Kidney (tissue), 14 donors: ENCODE results near the gene FLNB. TPM values are rescaled to one million over a fixed set of nuclear protein-coding genes. Genes with fewer than 3 reads are reported as not detected.
A peak's percentile ranks its signal among the peaks of the same experiment; 100 is the strongest.

Source experiments
- DNase-seq, 5 donors: peaks; one replicate each; pipeline ENCODE4 v3.0.0-alpha.2; 2013 to 2020
- FAIRE-seq: peaks from 2 replicates; lab custom pipeline; 2012; peaks lifted over from hg19 to GRCh38; lab: Jason Lieb, UNC
- H3K27ac ChIP-seq, 2 donors: one replicate each; pipeline ENCODE4 v1.7.0; 2013; ENCODE audit warnings: low read depth in 2 of 2, low read length in 2 of 2, inconsistent platforms in 1 of 2
- H3K27me3 ChIP-seq: one replicate; pipeline ENCODE4 v1.7.1; 2013; ENCODE audit warnings: low read length, inconsistent platforms; ENCODE audit not compliant: control insufficient read depth, insufficient read depth
- H3K36me3 ChIP-seq, 3 donors: one replicate each; pipeline versions ENCODE4 v1.7.0 to v1.7.1; 2013; ENCODE audit warnings: low read length in 3 of 3, control low read depth in 1 of 3, inconsistent platforms in 1 of 3; ENCODE audit not compliant: insufficient read depth in 3 of 3, control insufficient read depth in 2 of 3
- H3K4me1 ChIP-seq, 3 donors: one replicate each; pipeline versions ENCODE4 v1.7.0 to v1.7.1; 2013; ENCODE audit warnings: low read length in 3 of 3, inconsistent platforms in 1 of 3, low read depth in 1 of 3; ENCODE audit not compliant: control insufficient read depth in 2 of 3, insufficient read depth in 2 of 3
- H3K4me3 ChIP-seq, 3 donors: one replicate each; pipeline versions ENCODE4 v1.7.0 to v1.8.1; 2013; ENCODE audit warnings: low read length in 3 of 3, control low read depth in 1 of 3, inconsistent platforms in 1 of 3
- H3K9ac ChIP-seq, 3 donors: one replicate each; pipeline versions ENCODE4 v1.7.0 to v1.7.1; 2013; ENCODE audit warnings: low read length in 3 of 3, control low read depth in 1 of 3, inconsistent platforms in 1 of 3
- H3K9me3 ChIP-seq, 3 donors: one replicate each; pipeline versions ENCODE4 v1.7.0 to v1.7.1; 2013; ENCODE audit warnings: low read length in 3 of 3, control low read depth in 1 of 3, inconsistent platforms in 1 of 3; ENCODE audit not compliant: control insufficient read depth in 2 of 3, insufficient read depth in 1 of 3
- intact Hi-C: fragments of 100-400 bp; cut with DNase I; formaldehyde crosslinking; loops from one replicate; pipeline ENCODE4 v1.11.1; 2022
- polyA plus RNA-seq: library from polyadenylated mRNA; stranded (reverse); fragments of 350-450 nt; fragmentation: Illumina TruSeq; extraction: RNeasy Lipid Tissue Mini Kit (QIAGEN cat#74804); gene quantifications from one replicate; pipeline ENCODE4 v1.2.3, GENCODE V29; 2014; ENCODE audit warnings: low read depth, low replicate concordance; ENCODE audit not compliant: insufficient read depth
- total RNA-seq: library from RNA; stranded (reverse); fragmentation: NEBNext Ultra II Directional; extraction: Animal tissue kit (Norgen Biotek cat#: 25700); gene quantifications from one replicate; pipeline ENCODE4 v1.2.1, GENCODE V29; 2021
- TF ChIP-seq, protein P1 (sequence below): IDR thresholded peaks from 3 replicates; pipeline ENCODE4 v1.5.1; 2012; ENCODE audit warnings: mild to moderate bottlenecking, moderate library complexity, borderline replicate concordance; ENCODE audit not compliant: insufficient read depth; ENCODE audit errors: extremely low read depth
- donor health status: control.
- donor health status: control.
- donor health status: control.
- donor health status: control.
- donor health status: control.
- donor health status: DM: yes; HTN: yes; CAD: no.
- donor health status: Normal renal cell carcinoma (clear cell type).

The FLNB gene
- total and polyA plus RNA-seq, 2 donors from 2014 or later, result 115 to 216 TPM

DNA sequence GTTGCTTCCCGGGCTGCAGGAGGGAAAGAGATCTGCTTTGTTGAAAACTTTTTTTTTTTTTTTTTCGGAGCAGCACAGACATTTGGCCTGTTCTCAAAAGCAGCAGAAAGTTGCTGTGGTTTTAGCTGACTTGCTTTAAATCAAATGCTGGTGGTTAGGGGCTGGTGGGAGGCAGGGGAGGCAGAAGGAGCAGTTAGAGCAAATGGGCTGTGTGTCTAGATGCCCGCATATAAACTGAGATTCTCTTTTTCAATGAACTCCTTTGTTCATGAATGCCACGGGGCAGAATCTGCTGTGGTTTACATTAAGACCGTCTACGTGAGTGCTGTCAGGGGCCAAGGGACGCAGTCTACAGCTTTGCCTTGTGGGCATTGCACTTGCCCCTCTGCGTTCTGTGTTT, 95.9 kb downstream of the FLNB start:
- Histone ChIP-seq H3K27me3 (no peaks in the 10 kb centered on the region), H3K9ac (peak overlapping the region in 1 of 3 donors; percentile 14), H3K27ac (peak overlapping the region; percentile 19 to 52), H3K4me1 (peaks cover 3 to 30% (median 19%) of the 10 kb centered on the region in 3 donors), H3K4me3 (no peak overlapping the region), H3K36me3 (peaks cover 9 to 52% (median 25%) of the 10 kb centered on the region in 3 donors), H3K9me3 (no peaks in the 10 kb centered on the region)
- DNase-seq (no peak), FAIRE-seq (no peak)
- intact Hi-C loops, result no loop called here
- TF ChIP-seq, protein P1, sequence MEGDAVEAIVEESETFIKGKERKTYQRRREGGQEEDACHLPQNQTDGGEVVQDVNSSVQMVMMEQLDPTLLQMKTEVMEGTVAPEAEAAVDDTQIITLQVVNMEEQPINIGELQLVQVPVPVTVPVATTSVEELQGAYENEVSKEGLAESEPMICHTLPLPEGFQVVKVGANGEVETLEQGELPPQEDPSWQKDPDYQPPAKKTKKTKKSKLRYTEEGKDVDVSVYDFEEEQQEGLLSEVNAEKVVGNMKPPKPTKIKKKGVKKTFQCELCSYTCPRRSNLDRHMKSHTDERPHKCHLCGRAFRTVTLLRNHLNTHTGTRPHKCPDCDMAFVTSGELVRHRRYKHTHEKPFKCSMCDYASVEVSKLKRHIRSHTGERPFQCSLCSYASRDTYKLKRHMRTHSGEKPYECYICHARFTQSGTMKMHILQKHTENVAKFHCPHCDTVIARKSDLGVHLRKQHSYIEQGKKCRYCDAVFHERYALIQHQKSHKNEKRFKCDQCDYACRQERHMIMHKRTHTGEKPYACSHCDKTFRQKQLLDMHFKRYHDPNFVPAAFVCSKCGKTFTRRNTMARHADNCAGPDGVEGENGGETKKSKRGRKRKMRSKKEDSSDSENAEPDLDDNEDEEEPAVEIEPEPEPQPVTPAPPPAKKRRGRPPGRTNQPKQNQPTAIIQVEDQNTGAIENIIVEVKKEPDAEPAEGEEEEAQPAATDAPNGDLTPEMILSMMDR, result no peak

DNA sequence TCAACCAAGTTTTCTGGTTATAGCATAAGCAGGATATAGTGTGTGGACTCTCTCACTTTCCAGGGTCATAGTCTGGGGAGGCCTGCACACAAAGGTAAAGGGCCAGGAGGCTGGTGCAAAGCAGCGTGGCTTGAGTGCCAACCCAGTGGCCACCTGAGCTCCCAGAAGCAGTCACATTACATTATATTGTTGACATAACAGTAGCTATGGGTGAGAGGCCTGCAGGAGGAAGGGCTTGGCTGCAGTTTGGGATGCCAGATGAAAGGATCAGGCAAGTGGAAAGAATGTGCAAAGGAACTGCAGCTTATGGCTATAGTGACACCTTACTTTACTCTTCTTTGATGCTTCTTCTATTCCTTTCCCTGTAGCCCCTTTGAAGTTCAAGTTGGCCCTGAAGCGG, 96.5 kb downstream of the FLNB start:
- H3K27me3 ChIP-seq, result no peaks in the 10 kb centered on the region
- no peak overlapping the region for H3K27ac ChIP-seq
- intact Hi-C loops, result no loop called here
- H3K4me1 ChIP-seq, result peaks cover 3 to 30% (median 21%) of the 10 kb centered on the region in 3 donors
- no peak for DNase-seq
- no peaks in the 10 kb centered on the region for H3K9me3 ChIP-seq
- no peak overlapping the region for H3K9ac ChIP-seq
- no peak for FAIRE-seq
- H3K36me3 ChIP-seq, result peaks cover 9 to 52% (median 29%) of the 10 kb centered on the region in 3 donors
- H3K4me3 ChIP-seq, result no peak overlapping the region
- TF ChIP-seq, protein P1, result no peak

DNA sequence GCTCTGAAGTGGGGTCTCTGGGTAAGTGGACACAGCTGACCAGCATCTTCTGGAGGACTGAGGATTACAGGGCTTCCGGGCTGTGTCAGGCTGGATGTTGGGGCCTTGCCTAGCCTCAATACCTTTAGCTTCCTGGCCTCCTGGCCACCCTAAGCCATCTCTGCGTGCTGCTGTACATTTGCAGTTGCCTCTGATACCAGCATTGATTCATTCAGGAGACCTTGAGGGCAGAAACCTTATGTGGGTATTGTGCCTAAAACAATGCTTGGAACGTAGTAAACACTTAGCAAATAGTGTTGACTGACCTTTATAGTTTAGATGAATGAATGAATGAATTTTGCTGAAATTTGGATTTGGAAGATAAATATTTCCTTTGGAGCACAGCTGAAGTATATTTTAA, 97.0 kb downstream of the FLNB start:
- peaks cover 3 to 30% (median 23%) of the 10 kb centered on the region in 3 donors for H3K4me1 ChIP-seq
- FAIRE-seq, result no peak

More for the DNA sequence above, 97.0 kb downstream of the FLNB start:
- intact Hi-C loops, result no loop called here
- TF ChIP-seq, protein P1, result no peak
- Histone ChIP-seq H3K9me3 (no peaks in the 10 kb centered on the region), H3K27ac (no peak overlapping the region), H3K27me3 (no peaks in the 10 kb centered on the region), H3K9ac (no peak overlapping the region), H3K4me3 (no peak overlapping the region), H3K36me3 (peaks cover 9 to 51% (median 33%) of the 10 kb centered on the region in 3 donors)
- DNase-seq, result no peak
